Measurements from ENCODE around the gene BBS12. TPM values are rescaled to one million over a fixed set of nuclear protein-coding genes. Genes with fewer than 3 reads are reported as not detected.

The BBS12 gene
- total and polyA plus RNA-seq, 9 of the 15 experiments (the other 6 are each of a cell fraction or from before 2014, with no cell fraction given): 2.7 to 6.5 (median 3.3) TPM

- peaks cover 6% of the 10 kb centered on the region; the same call in 1 of the 3 replicates for H3K36me3 ChIP-seq (ENCODE audit: control insufficient read depth, insufficient read depth, low read length)
- no peaks in the 10 kb centered on the region for H3K79me2 ChIP-seq (ENCODE audit: control insufficient read depth, insufficient read depth, low read length)
- H3K9me1 ChIP-seq (ENCODE audit: control insufficient read depth, insufficient read depth, low read length): no peaks in the 10 kb centered on the region
- intact Hi-C loops (cut with micrococcal nuclease) (no loop called here), in situ Hi-C loops (cut with MboI) (no loop called here)
- no peaks in the 10 kb centered on the region; a peak in 1 of 5 replicates for H3K27me3 ChIP-seq (ENCODE audit: control insufficient read depth in 2 of 2, insufficient read depth in 2 of 2, low read length in 2 of 2)
- 0 out of 2 replicates have a peak, but pooled peaks have one; percentile 19 for TF ChIP-seq ATF3 (IDR thresholded peaks at IDR 0.05)
- TF ChIP-seq ATF3 (CRISPR knock-in tag; conservative IDR thresholded peaks at IDR 0.05): no peak
- no peak for TF ChIP-seq BRF2 (IDR thresholded peaks at IDR 0.05; ENCODE audit: borderline replicate concordance, insufficient read depth, insufficient read length)
- H3K4me2 ChIP-seq (ENCODE audit: insufficient read depth, low read length): no peak overlapping the region
- H3K27ac ChIP-seq (ENCODE audit: extremely low read depth, low read depth, low read length): no peak overlapping the region
- no peak overlapping the region for H3K4me3 ChIP-seq
- no peak overlapping the region for H3K9ac ChIP-seq (ENCODE audit: insufficient read depth in 1 of 2, low read depth in 2 of 2, low read length in 2 of 2)
- no peak for ATAC-seq
- WGBS (ENCODE audit: insufficient coverage, low coverage, missing lambda C conversion rate): 37% methylated on average over 3 of the region's 3 CpGs
- no peaks in the 10 kb centered on the region for H3K9me3 ChIP-seq (replicated peaks; ENCODE audit: control insufficient read depth, insufficient read depth, low read depth, low read length)
- no peak for FAIRE-seq
- POLR2A ChIA-PET: interaction anchor here (0.6 to 2.9 kb wide), 2 partner anchors 8 to 11 kb away, joined by 5 to 13 read pairs; no protein-coding TSS in a partner anchor
- DNase-seq (ENCODE audit: extremely low read depth in 1 of 4, low spot score in 3 of 4): no peak
- no TSS peak for BruUV-seq (replicated peaks)
- H3K4me1 ChIP-seq (replicated peaks in 1 of 2; ENCODE audit: control insufficient read depth in 2 of 2, insufficient read depth in 2 of 2, low read length in 2 of 2): peaks cover 0 to 21% of the 10 kb centered on the region in 2 experiments; a peak in 4 of 5 replicates
- H4K20me1 ChIP-seq (replicated peaks; ENCODE audit: control insufficient read depth, insufficient read depth, low read length): no peaks in the 10 kb centered on the region
- CTCF ChIA-PET (ENCODE audit: low intra/inter-chr PET ratio): no interaction called here
- H2AFZ ChIP-seq (ENCODE audit: low read depth, low read length): no peak overlapping the region
Observed at GRCh38 chr4:122703868-122704267, 28.6 kb upstream of the BBS12 start.

Measured in K562 (cell line).